Measurements from ENCODE around the gene EREG. TPM values are rescaled to one million over a fixed set of nuclear protein-coding genes. Genes with fewer than 3 reads are reported as not detected.

EREG gene
- total and polyA plus RNA-seq, 7 donors: 0.71 to 5.8 (median 2.0) TPM

DNA sequence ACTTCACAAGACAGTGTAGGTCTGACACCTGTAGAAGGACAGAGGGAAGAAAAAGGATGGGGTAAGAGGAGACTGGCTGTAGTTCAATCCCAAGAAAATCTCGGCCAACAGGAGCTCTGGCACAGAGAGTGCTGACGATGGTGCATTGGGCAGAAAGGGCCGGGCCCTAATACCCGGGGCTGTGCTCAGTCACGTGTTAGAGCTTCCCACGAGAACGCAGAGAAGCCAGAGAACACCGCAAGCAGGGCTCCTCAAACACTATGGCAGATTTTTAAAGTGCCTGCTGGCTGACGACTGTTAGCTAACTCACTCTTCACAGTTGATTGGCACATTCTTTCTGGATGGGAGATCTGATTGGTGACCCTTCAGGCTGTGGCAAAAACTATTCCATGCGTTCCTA is 35.5 kb downstream of the EREG start:
- 89 to 94% methylated on average over 10 of the region's 10 CpGs for WGBS, 2 donors
- intact Hi-C loops (cut with DNase I): no loop called here

DNA sequence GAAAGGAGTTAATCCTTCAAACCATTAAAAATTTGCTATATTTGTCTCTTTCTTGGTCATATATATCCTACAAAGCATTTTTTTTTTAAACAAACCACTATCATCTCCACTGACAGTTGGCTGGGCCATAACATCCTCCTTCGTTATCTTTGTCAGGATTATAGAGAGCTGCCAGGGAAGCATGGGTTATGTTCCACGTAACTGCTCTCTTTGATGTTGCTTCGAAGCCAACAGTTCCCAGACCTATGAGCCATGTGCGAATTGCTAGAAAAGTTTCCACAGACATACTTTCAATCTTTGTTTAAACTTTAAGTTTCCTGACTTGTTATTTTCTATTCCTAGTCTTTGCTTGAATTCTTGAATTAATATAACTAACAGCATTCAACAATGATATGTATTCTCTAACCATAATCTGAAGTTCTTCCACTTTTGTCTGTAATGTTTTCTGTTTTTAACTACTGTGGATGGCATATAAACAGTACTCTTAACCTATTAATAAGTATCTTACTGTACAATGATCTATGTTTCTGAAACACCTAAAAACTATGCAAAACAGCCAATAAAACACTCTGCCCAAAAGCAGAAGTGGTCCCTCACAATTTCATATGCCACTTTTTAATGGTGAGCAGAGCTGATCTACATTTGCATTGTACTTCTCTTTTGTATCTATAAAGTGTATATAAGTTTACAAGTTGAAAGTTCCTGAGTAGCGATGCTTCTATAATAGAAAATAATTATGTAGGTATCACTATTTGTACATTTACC is 37.9 kb downstream of the EREG start:
- no peak overlapping the region for H3K27ac ChIP-seq
- H3K27me3 ChIP-seq: no peaks in the 10 kb centered on the region
- DNase-seq: no peak
- intact Hi-C loops (cut with DNase I): no loop called here
- no peaks in the 10 kb centered on the region for H3K9me3 ChIP-seq
- peaks cover 0 to 14% (median 0%) of the 10 kb centered on the region in 4 donors for H3K4me1 ChIP-seq
- H3K36me3 ChIP-seq: no peaks in the 10 kb centered on the region
- peak overlapping the region in 1 of 4 donors; percentile 1 for H3K4me3 ChIP-seq
- no peak for TF ChIP-seq EP300 (IDR thresholded peaks at IDR 0.05)
- no peak for TF ChIP-seq POLR2AphosphoS5 (IDR thresholded peaks at IDR 0.05)
- TF ChIP-seq, protein P1, sequence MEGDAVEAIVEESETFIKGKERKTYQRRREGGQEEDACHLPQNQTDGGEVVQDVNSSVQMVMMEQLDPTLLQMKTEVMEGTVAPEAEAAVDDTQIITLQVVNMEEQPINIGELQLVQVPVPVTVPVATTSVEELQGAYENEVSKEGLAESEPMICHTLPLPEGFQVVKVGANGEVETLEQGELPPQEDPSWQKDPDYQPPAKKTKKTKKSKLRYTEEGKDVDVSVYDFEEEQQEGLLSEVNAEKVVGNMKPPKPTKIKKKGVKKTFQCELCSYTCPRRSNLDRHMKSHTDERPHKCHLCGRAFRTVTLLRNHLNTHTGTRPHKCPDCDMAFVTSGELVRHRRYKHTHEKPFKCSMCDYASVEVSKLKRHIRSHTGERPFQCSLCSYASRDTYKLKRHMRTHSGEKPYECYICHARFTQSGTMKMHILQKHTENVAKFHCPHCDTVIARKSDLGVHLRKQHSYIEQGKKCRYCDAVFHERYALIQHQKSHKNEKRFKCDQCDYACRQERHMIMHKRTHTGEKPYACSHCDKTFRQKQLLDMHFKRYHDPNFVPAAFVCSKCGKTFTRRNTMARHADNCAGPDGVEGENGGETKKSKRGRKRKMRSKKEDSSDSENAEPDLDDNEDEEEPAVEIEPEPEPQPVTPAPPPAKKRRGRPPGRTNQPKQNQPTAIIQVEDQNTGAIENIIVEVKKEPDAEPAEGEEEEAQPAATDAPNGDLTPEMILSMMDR (IDR thresholded peaks at IDR 0.05): no peak
- no peak for TF ChIP-seq POLR2A (IDR thresholded peaks at IDR 0.05)
- 67 to 83% methylated on average over 5 of the region's 5 CpGs for WGBS, 2 donors

More for the DNA sequence above, 35.5 kb downstream of the EREG start:
- H3K36me3 ChIP-seq: no peaks in the 10 kb centered on the region
- no peaks in the 10 kb centered on the region for H3K9me3 ChIP-seq
- H3K27me3 ChIP-seq: no peaks in the 10 kb centered on the region
- DNase-seq: no peak
- H3K4me1 ChIP-seq: peaks cover 0 to 14% (median 0%) of the 10 kb centered on the region in 4 donors
- H3K27ac ChIP-seq: no peak overlapping the region
- TF ChIP-seq, protein P1 (IDR thresholded peaks at IDR 0.05): no peak
- TF ChIP-seq POLR2AphosphoS5 (IDR thresholded peaks at IDR 0.05) (no peak), EP300 (IDR thresholded peaks at IDR 0.05) (no peak), POLR2A (IDR thresholded peaks at IDR 0.05) (no peak)
- H3K4me3 ChIP-seq: no peak overlapping the region

DNA sequence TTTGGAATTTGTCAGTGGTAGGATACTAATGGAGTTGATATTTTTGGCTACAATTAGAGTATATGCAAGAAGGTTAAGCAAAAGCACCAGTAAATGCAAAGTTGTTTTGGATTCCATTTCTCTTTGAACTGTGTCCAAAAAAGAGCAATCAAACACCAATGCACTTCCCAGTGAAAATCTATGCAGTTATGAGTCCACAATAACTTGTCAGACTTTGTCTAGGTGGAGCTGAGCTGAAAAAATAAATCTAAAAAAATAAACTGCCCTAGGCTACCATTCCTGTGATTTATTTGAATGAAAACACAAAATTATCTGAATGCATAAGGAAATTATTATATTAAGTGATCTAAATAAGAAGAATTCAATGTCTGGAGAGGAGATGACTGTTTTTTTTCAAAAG is 42.9 kb downstream of the EREG start:
- intact Hi-C loops (cut with DNase I): no loop called here
- no peak overlapping the region for H3K4me3 ChIP-seq
- H3K27ac ChIP-seq: no peak overlapping the region
- no peaks in the 10 kb centered on the region for H3K27me3 ChIP-seq
- H3K9me3 ChIP-seq: no peaks in the 10 kb centered on the region
- TF ChIP-seq, protein P1 (IDR thresholded peaks at IDR 0.05): no peak
- TF ChIP-seq EP300 (IDR thresholded peaks at IDR 0.05) (no peak), POLR2A (IDR thresholded peaks at IDR 0.05) (no peak), POLR2AphosphoS5 (IDR thresholded peaks at IDR 0.05) (no peak)
- DNase-seq: no peak
- H3K36me3 ChIP-seq: no peaks in the 10 kb centered on the region
- H3K4me1 ChIP-seq: peaks cover 0 to 7% (median 0%) of the 10 kb centered on the region in 4 donors

DNA sequence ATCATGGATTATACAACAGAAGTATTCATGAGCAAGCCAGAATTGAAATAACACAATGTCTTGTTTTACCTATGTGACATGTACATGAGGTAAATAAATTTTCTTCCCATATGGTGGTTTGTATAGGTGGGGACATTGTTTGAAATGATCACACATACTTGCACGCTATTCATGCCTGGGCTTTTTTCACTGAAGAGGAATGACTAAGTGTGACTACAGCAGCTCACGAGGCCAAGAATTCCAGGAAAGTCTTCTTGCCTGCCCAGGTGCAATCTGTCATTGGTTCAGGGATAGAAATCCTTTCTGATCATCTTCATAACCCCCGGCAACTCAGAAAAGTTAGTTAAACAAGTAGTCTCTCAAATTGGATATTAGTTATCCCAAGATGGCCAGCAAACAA is 43.7 kb downstream of the EREG start:
- DNase-seq: no peak
- Histone ChIP-seq H3K4me1 (no peaks in the 10 kb centered on the region), H3K36me3 (no peaks in the 10 kb centered on the region), H3K4me3 (no peak overlapping the region), H3K27me3 (no peaks in the 10 kb centered on the region), H3K9me3 (no peaks in the 10 kb centered on the region), H3K27ac (no peak overlapping the region)
- intact Hi-C loops (cut with DNase I): no loop called here
- WGBS, 2 donors: 86 to 91% methylated on average over 3 of the region's 3 CpGs
- TF ChIP-seq POLR2A (IDR thresholded peaks at IDR 0.05) (no peak), POLR2AphosphoS5 (IDR thresholded peaks at IDR 0.05) (no peak)
- TF ChIP-seq, protein P1 (IDR thresholded peaks at IDR 0.05): no peak

DNA sequence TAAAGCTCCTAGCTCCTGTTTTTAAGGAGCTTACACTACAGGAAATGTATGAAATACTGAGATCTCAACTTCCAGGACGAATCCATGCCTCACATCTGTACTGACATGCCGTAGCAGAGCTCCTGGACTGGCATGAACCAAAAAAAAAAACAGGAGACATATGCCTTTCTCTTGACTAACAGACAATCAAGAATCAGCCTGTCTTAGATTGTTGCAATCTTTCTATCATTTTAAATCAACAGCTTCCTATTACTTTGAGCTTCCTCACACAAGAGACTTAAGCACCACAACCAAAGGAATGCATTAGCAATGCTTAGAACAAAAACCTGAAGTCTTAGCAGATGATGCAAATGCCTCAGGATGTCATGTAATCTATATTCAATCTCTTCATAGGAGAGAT is 45.3 kb downstream of the EREG start:
- no peaks in the 10 kb centered on the region for H3K4me1 ChIP-seq
- H3K27me3 ChIP-seq: no peaks in the 10 kb centered on the region
- TF ChIP-seq, protein P1 (IDR thresholded peaks at IDR 0.05): no peak
- TF ChIP-seq POLR2A (IDR thresholded peaks at IDR 0.05) (no peak), POLR2AphosphoS5 (IDR thresholded peaks at IDR 0.05) (no peak), EP300 (IDR thresholded peaks at IDR 0.05) (no peak)
- H3K9me3 ChIP-seq: no peaks in the 10 kb centered on the region
- no peaks in the 10 kb centered on the region for H3K36me3 ChIP-seq
- intact Hi-C loops (cut with DNase I): no loop called here
- no peak for DNase-seq
- WGBS, 2 donors: 80 to 91% methylated on average over 2 of the region's 2 CpGs
- H3K4me3 ChIP-seq: no peak overlapping the region
- H3K27ac ChIP-seq: no peak overlapping the region
